GM18511 (cell line): ENCODE measurements around the gene RANBP17.
"Not testable (repeated sequence)": the region's sequence is repeated elsewhere in the genome, so short reads cannot be mapped to it uniquely, and the experiment has no call there.

ENCODE experiments used
- ATAC-seq: cut with Tn5 transposase; IDR thresholded peaks from one replicate; pipeline ENCODE4 v1.9.1; 2021; ENCODE audit warnings: mild to moderate bottlenecking, moderate library complexity; ENCODE audit not compliant: unreplicated experiment

Gene RANBP17

DNA sequence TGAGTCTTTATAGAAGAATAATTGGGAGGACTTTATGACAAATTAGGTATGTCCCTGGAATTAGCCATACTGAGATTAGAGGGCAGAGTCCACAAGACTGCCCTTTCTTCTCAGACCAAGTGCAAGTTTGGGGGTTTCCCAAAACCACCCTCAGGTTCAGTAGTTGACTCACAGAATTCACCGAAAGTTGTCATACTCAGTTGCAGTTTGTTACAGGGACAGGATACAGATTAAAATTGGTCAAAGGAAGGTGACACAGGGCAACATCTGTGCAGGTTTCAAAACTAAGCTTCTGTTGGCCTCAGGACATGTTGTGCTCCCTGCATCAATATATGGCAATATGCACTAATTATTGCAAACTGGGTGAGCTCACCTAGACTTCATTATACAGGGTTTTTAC lies 3.8 kb downstream of the RANBP17 start:
- peak; percentile 89 for ATAC-seq

DNA sequence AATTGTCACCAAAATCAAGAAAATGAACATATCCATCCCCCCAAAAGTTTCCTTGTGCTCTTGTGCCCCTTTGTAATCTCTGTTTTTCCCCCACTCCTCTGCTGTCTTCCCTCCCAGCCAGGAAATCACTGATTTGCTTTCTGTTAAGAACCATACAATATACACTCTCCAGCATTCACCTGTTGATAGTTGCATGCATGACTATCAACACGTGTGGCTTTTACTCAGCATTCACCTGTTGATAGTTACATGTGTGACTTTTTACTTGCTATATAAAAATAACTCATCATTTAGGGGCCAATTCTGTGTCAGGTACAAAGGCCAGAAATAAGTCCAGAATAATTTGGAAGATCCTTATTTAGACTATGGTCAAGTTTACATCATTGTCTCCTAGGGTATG lies 6.0 kb downstream of the RANBP17 start:
- no peak for ATAC-seq

GRCh38 chr5:170870390-170870789 lies 8.6 kb downstream of the RANBP17 start:
- not testable (repeated sequence) for ATAC-seq

DNA sequence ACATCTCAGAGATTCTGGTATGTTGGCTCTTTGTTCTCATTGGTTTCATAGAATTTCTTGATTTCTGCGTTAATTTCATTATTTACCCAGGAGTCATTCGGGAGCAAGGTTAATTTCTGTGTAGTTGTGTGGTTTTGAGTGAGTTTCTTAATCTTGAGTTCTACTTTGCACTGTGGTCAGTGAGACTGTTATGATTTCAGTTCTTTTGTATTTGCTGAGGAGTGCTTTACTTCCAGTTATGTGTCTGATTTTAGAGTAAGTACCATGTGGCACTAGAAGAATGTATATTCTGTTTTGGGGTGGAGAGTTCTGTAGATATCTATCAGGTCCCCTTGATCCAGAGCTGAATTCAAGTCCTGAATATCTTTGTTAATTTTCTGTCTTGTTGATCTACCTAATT lies 12.2 kb downstream of the RANBP17 start:
- no peak for ATAC-seq

- no peak for ATAC-seq
Observed at GRCh38 chr5:170875811-170876210, 14.0 kb downstream of the RANBP17 start.

DNA sequence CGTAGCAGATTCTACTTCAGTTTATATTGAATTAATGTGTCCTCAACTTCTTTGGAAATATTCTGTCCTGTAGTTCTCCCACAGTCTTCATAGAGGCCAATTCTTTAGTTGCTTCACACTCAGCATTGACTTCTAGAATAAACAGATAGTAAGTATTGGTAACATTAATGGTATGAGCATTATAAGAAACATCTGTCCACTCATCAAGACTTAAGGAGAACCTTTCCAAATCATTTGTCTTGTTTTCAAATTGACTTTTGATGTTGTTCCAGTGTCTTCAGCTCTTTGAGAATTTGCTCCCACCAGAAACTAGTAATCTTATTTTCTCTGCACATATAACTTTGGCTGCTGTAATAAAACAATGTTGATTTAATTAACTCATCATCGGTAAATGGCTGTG lies 18.3 kb downstream of the RANBP17 start:
- ATAC-seq, result no peak

- ATAC-seq, result no peak
Observed at GRCh38 chr5:170882345-170882744, 20.5 kb downstream of the RANBP17 start.

DNA sequence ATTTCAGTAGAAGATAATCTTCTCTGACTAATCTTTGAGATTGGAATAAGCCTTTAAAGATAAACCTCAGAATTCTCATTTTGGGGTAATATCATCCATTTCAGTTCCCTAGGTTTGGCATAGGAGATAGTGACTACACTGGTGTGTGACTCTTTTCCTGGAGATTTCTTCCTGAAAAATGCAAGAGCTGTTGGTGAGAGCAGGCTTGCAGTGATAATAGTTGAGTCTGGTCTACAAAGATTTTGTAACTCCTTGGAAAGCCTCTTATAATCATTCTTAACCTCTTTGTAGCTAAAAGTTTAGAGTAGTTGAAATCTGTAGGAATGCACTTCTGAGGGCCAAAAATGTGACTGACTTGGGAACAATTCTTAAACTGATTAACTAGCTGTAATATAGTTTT lies 23.4 kb downstream of the RANBP17 start:
- no peak for ATAC-seq

GRCh38 chr5:170885809-170886208 lies 24.0 kb downstream of the RANBP17 start:
- ATAC-seq, result no peak

- ATAC-seq, result no peak
Observed at GRCh38 chr5:170886210-170886894, 24.5 kb downstream of the RANBP17 start.

- no peak for ATAC-seq
Observed at GRCh38 chr5:170892196-170892595, 30.4 kb downstream of the RANBP17 start.

DNA sequence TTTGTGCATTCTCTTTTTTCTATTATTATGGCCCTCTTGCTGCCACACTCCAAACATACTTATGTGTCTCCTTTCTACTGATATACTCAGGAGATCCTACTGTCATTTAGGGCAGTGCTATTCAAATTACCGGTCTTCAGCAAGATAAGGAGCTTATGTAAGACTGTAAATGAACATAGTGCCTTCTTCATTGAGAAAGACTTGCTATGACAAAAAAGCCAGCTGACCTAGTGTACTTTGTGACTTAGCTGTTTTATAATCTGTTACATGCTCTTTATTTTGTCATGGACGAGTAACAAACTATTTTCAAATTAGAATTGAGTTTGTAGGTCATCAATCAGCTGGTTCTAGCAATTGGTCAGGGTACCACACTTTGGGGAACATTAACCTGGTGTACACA lies 32.8 kb downstream of the RANBP17 start:
- ATAC-seq, result no peak

DNA sequence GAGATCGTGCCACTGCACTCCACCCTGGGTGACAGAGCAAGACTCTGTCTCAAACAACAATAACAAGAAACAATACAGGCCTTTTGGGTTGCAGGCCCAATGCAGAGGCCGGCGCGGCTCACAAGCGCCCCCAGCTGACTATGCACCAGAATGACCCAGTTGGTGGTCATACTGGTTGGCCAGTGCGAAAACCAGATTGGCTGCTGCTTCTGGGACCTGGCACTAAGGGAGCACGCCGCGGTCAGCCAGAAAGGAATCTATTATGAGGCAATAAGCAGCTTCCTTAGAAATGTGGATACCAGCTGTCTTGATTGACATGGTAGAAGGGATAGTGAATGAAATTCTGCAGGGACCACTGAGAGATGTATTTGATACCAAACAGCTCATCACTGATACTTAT lies 35.0 kb downstream of the RANBP17 start:
- ATAC-seq, result no peak

- no peak for ATAC-seq
Observed at GRCh38 chr5:170903075-170903474, 41.3 kb downstream of the RANBP17 start.

DNA sequence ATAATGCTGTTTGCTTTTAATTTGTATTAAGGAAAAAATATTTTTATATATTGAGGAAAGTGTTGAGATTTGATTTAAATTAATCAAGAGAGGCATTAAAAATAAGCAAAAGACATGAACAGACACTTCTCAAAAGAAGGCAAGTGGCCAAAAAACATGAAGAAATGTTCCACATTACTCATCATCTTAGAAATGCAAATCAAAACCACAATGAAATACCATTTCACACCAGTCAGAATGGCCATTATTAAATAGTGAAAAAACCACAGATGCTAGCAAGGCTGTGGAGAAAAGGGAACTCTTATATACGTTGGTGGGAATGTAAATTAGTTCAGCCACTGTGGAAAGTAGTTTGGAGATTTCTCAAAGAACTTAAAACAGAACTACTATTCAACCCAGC lies 45.9 kb downstream of the RANBP17 start:
- ATAC-seq, result no peak

- no peak for ATAC-seq
Observed at GRCh38 chr5:170913573-170913972, 51.8 kb downstream of the RANBP17 start.

GRCh38 chr5:170917113-170917512 lies 55.3 kb downstream of the RANBP17 start:
- no peak for ATAC-seq

DNA sequence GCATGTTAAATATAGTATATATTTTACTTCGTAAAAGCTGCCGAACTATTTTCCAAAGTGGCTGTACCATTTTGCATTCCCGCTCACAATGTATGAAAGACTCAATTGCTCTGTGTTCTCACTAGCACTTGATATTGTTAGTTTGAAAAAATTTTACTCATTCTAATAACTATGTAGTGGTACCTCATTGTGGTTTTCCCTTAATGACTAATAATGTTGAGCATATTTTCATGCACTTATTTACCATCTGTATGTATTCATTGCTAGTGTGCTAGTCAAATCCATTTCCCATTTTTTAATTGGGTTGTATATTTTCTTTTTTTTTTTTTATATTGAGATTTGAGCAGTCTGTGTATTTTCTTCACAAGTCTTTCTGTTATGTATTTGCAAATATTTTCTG lies 58.4 kb downstream of the RANBP17 start:
- no peak for ATAC-seq

GRCh38 chr5:170922331-170922730 lies 60.5 kb downstream of the RANBP17 start:
- not testable (repeated sequence) for ATAC-seq

DNA sequence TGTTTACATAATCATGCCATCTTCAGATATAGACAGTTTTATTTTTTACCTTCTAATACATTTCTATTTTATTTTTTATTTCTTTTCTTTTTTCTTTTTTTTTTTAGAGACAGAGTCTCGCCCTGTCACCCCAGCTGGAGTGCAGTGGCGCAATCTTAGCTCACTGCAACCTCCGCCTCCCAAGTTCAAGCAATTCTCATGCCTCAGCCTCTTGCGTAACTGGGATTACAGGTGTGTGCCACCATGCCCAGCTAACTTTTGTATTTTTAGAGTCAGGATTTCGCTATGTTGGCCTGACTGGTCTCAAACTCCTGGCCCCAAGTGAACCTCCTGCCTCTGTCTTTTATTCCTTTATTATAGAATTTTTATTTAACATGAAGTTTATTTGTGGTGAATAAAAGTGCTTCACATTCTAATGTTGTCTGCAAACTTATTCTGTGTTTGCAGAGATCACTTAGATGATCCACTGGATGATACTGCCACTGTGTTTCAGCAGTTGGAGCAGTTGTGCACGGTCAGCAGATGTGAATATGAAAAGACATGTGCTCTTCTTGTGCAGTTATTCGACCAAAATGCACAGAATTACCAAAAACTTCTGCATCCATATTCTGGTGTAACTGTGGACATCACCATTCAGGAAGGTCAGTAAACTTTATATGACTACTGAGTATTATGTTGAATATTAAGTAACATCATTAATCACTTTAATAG lies 62.2 kb downstream of the RANBP17 start:
- no peak for ATAC-seq

- ATAC-seq, result not testable (repeated sequence)
Observed at GRCh38 chr5:170935534-170936218, 73.9 kb downstream of the RANBP17 start.

DNA sequence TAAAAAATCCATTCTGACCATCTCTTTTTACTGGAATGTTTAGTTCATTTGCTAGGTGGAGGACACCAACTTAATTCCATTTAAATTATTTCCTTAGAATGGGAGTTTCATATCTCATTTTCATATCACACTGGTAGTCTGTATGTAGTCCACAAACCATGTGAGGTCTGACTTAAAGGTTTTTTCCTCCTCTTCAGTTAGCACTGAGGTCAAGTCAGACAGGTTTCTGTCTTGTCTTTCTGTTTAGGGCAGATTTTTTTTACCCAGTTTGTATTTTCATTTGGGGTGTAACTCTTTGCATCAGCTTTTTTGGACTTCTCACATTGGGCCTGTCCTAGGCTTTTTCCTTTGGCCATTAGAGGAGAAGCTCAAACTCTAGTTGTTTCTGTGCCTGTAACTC lies 75.3 kb downstream of the RANBP17 start:
- ATAC-seq, result no peak
